Measurements from ENCODE around the gene LRRC10B.

Gene LRRC10B

DNA sequence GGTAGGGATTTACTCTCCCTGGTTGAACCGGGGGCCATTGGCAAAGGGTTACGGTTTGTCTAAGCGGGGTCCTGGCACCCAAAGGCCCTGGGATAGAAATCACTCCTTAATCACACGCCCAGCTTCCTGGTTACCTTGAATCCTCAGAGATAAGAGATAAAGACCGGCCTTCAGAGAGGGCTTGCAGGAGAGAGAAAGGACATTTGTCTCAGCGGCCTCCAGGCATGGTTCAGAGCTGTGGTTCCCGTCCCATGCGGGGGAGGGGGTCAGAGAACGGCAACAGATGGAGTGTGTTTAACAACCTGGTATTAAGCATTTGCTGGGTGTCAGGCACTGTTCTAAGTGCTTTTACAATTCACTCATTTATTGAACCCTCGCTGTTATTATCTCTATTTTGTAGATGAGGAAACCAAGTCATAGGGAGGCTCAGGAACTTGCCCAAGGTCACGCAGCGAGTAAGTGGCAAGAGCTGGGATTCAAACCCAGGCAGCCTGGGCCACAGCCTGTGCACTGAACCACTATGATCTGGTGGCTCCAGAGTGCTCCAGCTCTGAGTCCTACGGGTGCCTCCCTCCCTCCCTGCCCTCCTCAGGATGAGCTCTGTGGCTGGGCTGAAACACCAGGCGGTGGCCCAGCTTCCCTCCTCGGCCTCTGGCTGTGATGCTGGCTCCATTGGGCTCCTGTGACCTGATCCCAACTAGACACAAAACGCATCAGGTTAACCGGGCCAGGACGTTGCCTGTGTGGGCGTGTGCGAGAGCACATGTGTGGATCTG, 18.6 kb downstream of the LRRC10B start:
- FAIRE-seq: no peak
- no peak for DNase-seq (ENCODE audit: insufficient read length, low spot score)

DNA sequence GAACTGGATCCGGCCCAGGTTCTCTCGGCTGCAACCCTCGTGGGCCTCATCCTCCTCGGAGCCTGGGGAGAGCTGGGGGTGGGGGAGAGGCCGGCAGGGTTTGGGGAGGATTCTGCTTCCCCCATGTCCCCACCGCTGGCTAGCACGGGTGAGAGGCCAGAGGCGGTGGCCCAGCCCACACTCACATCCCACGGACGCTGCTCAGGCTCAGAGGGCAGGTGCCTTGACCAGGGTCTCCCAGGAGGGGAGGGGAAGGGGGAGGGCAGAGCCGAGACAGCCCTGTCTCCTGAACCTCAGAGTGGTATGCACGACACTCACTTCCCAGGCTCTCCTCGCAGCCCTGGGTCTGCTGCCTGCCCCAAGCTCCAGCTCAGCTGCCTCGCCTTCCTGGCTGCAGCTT, 19.6 kb downstream of the LRRC10B start:
- FAIRE-seq (no peak), DNase-seq (ENCODE audit: insufficient read length, low spot score) (no peak)

DNA sequence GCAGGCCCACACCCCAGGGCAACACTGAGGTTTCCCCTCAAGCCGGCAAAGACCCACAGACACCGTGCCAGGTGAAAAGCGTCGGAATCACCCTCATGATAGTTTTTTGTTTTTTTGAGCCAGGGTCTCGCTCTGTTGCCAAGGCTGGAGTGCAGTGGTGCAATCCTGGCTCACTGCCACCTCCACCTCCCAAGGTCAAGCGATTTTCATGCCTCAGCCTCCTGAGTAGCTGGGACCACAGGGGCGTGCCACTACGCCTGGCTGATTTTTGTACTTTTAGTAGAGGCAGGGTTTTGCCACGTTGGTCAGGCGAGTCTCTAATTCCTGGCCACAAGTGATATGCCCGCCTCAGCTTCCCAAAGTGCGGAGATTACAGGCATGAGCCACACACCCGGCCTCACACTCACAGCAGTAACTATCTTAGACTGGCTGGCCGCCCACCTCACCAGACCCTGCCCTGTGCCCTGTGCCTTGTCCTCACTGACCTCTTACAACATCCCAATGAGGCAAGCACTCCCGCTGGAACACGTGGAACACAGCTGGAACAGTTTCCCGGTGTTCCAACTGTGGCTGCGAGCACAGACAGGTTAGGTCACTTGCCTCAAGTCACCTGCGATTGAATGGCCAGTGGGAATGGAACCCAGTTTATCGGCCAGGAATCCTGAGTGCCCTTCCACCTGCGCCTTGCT, 21.1 kb downstream of the LRRC10B start:
- no peak for FAIRE-seq
- no peak for DNase-seq (ENCODE audit: insufficient read length, low spot score)

DNA sequence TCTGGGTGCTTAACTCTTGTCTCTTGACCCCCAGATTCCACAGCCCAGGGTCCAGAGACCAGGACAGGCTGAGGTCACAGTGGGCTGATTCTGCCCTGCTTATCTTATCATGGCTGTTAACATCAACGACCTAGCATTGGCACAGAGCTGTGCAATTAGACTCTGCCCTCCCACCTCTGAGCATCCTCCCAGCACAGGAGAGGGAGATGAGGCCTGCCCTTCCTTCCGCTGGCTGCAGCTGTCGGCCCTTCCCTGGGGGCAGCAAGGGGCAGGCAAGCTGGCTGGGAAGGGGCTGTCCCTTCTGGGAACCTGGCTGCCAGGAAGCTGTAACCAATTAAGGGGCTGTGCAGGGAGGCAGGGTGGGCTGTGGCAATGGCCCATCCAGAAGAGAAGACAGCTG, 22.5 kb downstream of the LRRC10B start:
- FAIRE-seq: no peak
- no peak for DNase-seq (ENCODE audit: insufficient read length, low spot score)

DNA sequence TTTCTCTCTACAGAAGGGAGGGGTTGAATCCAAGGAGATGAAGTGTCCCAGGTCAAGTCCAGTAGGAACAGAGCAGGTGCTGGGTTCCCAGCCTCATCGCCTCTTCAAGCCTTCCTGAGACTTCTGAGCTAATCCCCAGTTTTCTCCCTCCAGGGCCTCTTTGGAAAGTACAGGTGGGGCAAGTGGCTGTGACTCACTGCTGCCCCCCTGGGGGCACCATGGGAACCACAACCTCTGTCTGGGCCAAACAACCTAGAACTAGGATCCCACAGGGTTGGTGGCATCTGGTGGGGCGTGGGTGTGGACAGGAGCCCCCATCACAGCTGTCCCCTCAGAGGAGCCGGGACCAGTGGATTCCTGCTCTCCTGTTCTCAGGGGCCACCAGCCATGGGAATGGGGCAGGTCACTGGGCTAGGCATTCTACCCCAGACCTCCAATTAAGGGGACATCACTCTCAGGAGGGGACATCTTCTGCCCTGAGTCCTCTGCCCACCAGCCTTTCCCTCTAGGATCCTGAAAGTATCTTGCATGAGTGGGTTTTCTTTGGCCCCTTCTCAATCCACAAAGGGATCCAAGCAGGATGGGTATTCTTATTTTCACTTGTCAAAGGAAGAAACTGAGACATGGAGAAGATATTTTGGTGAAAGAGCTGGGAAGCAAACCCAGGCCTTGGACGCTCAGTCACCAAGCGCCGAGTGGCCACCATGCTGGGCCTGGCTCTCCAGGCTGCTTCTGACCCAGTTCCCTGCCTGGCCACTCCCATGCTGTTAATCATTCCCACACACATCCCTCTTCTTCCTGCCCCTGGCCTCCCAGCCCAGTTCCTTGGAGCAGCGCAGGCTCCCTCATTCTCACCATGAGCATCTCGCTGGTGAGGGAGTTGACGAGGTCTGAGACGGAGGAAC, 23.8 kb downstream of the LRRC10B start:
- FAIRE-seq (no peak), DNase-seq (ENCODE audit: insufficient read length, low spot score) (peak; percentile 53)

DNA sequence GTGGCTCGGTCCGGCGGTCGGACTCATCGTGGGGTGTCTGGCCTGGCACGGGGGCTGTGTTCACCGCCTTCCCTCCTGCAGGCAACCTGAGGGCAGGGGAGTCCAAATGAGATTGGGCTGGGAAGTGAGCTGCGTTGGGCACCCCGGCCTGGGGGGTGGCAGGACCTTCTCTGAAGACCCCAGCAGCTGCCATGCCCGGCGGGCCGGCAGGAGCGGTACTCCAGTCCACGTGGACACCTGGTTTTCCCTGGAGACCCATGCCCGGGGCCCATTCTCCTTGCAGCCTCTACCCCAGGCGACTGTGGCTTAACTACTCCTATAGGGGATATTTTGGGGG, 24.5 kb downstream of the LRRC10B start:
- DNase-seq (ENCODE audit: insufficient read length, low spot score) (no peak), FAIRE-seq (no peak)

DNA sequence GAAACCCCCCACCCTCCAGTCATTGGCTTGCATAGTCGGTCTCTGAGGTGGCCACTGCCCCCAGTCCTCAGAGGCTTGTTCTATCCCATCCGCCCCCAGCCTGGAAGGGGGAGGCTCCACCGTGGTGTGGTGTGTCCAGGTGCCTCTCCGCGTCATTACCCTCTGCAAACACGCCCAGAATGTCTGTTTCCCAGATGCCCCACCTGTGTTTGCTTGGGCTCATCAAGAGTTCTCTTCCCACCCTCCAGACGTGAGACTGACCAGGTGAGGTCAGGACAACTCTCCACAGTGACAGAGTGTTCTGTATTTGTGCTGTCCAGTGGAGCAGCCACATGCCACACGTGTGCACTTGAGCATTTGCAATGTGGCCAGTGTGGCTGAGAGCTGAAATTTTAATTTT, 24.9 kb downstream of the LRRC10B start:
- no peak for DNase-seq (ENCODE audit: insufficient read length, low spot score)
- no peak for FAIRE-seq

DNA sequence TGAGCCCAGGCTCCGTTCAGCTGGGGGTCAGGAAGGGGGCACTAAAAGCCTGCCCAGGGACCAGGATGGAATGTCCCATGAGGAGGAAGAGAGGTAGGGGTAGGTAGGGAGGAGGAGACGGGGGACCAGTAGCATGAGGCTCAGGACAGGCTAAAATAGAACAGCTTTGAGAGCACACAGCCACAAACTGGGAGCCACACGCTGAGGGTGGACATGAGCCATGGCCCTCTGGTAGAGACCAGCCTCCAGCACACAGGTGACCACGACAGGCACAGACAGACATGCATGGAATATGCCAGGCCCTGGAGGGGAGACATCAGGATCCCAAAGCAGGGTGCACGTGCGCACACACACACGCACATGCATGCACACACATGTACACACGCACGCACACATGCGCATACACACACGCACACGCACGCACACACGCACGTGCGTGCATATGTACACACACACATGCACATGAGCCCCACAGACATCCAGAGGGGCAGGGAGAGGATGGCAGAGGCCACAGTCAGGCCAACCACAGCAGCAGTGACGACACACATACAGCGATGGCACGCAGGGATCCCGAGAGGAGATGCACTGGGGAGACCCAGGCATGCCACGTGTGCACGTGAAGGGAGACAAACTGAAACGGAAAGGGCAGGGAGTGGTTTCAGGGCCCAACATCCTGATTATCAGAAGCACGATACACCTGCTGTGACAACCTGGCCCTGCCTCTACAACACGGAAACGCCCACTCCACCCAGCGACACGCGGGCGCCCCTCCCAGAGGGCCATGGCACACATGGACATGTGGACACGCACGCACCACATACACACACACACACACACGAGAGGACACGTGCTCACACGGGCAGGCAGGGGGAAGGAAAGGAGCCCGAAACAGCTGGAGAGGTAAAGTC, 25.7 kb downstream of the LRRC10B start:
- DNase-seq (ENCODE audit: insufficient read length, low spot score) (no peak), FAIRE-seq (no peak)

DNA sequence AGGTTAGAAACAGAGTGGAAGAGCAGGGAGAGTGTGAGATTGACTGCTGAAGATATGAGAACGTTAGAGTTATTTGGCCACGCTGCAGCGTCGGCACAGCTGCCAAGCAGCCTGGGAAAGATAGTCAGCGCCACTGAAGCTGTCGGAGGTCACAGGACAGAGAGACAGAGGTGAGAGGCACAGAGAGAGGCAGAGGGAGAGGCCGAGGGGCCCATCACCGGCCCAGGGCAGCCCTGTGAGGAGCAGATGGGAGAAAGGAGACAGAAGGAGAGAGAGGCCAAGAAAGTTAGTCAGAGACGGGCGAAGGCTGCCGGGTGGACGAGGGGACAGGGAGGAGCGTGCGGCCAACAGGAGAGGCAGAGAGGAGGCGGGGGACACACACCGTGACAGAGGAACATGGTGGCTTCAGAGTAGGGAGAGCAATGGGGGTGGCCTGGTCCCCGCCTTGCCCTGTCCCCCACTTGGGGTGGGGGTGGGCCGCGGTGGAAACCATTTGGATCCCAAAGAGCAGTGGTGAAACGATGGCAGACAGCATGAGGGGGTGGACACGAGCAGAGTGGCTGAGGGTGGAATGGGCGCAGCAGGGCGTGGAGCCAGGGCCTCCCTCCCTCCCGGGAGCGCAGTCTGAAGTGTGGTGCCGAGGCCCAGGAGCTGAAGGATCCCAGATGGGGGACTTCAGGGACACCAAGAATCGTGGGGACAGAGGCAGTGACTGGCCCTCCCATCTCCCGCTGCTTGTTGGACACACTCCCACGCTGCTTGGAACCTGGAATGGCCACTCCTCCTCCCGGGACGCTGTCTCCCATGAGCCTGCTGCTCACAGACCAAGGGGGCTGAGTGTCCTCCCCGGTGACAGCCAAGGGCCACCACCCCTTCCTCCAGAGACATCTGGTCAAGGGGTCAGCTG, 26.6 kb downstream of the LRRC10B start:
- FAIRE-seq (no peak), DNase-seq (ENCODE audit: insufficient read length, low spot score) (no peak)

DNA sequence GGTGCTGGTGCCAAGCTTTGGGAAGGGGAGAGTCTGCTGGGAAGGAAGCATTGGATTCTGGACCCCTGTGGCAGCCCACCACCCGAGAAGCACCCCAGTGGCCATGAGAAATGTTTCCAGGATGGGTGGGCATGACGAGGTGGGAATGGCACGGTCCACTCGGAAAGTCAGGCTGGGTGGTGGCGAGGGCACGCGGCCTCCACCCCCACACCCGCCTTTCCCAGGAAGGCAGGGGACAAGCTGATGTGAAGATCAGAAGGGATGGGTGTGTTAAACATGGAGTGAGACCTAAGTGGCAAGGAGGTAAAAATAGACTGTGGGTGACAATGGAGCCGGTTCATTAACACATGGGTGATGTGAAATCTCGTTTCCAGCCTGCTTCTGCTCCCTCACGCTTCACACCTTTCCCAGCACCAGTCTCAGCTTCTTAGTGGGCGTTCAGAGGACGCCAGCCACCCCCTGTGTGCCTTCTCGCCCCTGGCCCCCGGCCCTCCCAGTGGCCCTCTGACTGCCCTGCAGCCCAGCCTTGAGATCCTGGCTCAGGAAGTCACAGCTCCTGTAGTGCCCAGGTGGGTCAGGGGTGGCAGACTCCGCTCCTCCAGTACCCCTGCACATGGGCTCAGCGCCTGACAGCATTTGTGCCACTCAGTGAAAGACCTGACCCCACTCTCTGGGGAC, 27.6 kb downstream of the LRRC10B start:
- no peak for DNase-seq (ENCODE audit: insufficient read length, low spot score)
- FAIRE-seq: no peak

DNA sequence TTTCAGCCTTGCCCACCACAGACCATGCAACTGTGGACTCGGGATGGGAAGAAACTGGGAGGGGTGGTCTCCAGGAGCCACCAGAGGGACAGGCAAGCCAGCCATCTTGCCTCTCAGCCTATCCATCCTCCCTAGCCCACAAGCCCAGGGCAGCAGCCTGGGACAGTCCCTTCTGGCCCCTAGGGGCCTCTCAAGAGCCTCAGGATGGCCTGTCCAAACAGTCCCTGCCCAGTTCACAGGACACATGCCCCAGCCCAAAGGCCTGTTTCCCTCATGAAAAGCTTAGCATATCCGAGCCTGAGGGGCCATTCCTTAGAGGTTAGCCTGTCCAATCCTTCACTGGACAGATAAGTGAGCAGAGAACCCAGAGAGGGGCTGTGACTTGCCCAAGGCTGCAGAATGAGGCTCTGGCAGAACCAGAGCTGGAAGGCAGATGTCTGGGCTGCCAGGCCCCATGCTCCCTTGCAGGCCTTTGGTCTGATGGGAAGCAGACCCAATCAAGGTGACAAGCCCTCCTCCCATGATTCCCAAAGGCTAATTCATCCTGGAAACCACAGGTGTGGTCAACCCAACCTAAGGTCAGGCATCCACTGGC, 28.2 kb downstream of the LRRC10B start:
- FAIRE-seq: no peak

DNA sequence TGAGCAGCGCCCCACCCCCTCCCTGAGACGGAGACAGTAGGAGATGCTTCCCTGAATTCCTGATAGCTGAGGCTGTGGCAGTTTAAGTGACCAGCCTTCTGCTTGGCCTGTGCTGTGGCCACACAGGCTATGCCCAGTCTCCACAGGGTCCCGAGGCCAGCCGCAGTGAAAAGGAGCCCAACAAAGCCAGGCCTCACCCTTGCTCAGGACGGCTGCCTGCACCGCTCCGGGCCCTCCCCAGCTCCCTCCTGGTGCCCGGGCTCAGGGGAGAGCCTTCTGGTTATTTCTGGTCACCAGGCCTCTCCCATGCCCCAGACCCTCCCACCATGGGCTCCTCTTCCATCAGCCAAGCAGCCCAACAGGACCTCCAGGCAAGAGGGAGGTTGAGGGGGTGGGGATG, 28.8 kb downstream of the LRRC10B start:
- FAIRE-seq (no peak), DNase-seq (ENCODE audit: insufficient read length, low spot score) (no peak)

More for the DNA sequence above, 28.2 kb downstream of the LRRC10B start:
- no peak for DNase-seq (ENCODE audit: insufficient read length, low spot score)

DNA sequence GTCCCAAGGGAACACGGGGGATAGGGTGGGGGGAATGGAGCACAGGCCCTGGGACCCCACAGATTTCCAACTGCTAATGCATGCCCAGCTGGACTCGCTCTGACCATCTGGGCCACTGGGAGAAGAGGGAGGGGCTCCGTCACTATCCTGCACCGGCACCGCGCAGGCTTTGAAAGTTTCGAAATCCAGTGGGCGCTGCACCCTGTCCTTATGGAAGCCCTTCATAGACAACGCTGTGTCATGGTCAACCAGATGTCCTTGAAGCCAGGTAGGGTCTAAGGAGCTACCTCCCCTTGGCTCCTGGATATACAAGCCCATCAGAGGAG, 30.1 kb downstream of the LRRC10B start:
- FAIRE-seq: no peak

DNA sequence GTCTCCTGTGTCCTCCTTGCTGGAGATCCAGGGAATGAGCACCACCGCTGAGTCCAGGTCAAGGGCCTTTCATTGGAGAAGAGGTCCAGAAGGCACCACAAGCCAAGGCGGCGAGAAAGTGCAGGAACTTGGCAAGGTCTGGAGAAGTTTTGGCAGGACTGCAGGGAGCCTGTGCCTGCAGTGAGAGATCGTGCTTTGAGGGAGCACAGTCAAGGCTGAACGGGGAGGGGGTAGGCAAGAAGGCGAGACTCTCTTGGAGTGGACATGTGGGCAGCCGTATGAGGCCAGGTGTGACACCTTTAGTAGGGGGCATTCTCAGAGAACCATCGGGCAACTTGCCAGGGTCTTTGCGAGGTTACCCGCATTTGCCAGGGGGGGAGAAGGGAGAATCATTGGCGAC, 30.5 kb downstream of the LRRC10B start:
- FAIRE-seq: no peak
- no peak for DNase-seq (ENCODE audit: insufficient read length, low spot score)

More for the DNA sequence above, 30.1 kb downstream of the LRRC10B start:
- DNase-seq (ENCODE audit: insufficient read length, low spot score): no peak

DNA sequence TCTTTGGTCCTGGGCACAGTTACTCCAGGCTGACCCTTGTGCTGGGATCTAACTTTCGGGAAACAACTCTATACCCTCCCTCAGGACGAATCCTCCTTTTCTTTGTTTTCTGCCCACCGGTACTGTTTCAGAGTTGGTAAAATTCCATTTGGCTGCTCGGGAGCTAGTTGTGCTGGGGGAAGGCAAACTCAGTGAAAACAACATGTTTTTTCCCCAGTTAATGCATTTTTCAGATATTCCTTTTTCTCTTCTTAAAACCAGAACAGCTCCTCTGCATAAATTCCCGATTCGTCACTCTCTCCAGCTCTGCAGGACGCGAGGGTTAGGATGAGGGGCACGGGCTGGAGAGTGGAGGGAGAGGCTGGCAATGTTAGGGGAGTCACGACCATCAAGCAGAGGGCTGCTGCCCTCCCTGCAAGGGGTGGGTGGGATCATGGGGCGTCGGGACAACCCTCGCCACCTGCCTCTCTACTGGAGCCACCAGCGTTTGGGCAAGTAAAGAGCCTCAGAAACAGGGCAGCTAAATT, 31.3 kb downstream of the LRRC10B start:
- DNase-seq (ENCODE audit: insufficient read length, low spot score): no peak
- FAIRE-seq: no peak

DNA sequence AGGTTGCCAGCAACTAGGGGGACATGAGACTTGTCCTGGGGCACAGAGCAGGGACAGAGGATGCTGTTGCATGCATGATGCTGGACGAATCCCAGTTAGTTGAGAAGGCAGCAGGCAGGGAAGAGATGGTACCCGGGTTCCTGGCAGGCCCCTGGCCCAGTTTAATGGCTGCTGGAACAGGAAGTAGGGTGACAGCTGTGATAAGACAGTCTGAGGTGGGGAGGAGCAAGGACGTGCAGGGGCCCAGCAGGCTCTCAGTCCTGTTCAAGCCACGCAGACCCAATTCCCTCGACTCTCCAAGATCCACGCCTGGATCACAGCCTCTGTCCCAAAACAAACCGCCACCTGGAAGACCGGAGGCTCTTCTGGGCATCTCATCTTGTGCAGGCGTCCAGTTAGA, 32.0 kb downstream of the LRRC10B start:
- DNase-seq (ENCODE audit: insufficient read length, low spot score) (no peak), FAIRE-seq (no peak)

DNA sequence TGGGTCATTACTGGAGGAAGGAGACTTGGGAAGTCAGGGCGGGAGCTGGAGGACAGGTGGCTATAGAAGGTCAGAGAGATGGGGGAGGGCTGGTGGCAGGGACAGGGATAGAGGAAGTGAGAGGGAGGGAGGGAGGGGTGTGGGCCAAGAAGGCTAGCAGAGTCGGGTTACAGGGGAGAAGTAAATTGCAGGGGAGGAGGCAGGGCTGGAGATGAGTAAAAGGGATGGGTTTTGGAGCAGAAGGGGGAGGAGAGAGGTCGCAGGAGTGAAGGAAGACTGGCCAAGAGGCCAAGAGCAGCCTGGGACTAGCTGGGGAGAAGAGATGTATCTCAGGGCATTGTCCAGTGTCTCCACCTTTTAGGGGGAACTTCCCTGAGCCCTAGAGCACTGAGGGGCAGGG, 33.0 kb downstream of the LRRC10B start:
- DNase-seq (ENCODE audit: insufficient read length, low spot score) (peak; percentile 75), FAIRE-seq (no peak)

DNA sequence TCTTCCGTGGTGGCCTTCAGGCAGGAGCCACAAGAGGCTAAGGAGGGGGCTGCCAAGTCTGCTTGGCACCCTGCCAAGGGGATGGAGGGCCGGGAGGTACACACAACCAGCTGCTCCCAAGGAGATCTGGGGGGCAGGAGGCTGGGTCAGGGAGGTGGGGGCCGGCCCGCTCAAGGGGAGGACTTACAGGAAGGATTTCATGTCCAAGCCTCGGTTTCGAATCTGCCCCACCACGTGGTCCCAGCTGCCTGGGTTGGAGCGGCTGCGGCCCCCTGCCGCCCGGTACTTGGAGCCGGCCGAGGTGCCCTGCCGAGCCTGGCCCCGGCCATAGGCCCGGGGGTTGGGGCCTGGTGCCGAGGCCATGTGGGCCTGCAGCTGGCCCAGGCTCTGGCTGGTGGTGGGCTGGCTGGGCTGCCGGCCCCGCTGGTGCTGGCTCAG, 33.5 kb downstream of the LRRC10B start:
- FAIRE-seq (no peak), DNase-seq (ENCODE audit: insufficient read length, low spot score) (no peak)
